GM21723 (cell line): Measurements from ENCODE around the gene TAS2R1.

Experiments used
- ATAC-seq: cut with Tn5 transposase; IDR thresholded peaks from one replicate; pipeline ENCODE4 v1.9.1; 2021; ENCODE audit warnings: mild to moderate bottlenecking, moderate library complexity; ENCODE audit not compliant: unreplicated experiment

TAS2R1 gene

DNA sequence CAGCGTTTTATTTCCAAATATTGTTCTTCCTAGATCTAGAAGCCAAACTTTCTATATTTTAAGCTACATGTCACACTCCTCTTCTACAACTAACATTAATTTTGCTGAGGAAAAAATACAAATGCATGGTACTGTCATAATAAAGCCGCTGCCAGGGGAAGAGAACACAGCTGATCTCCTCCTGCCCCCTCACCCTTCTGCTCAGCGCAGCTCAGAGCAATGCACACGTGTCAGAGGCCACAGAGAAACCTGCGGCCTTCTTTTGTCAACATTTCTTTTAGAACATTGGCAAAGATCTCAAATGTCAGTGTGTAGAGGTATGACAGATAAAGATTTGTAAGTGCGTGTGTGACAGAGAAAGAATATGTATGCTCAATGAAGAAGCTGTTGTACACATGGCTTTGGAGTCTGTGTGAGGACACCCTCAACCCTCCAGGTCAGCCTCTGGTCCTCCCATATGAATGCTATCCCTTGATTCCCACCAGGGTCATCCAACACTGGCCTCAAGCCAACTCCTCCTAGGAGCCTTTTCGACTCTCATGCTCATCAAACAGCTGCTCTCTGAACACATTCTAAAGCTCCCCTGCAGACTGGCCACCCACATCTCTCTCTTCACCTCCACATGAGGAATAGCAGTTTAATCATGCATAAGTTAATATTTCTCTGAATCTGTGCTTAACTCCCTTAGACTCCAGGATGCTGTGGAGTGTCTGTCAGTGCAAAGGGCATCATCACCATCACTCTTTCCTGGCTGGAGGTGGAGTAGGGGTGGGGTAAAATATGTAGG, 40.9 kb downstream of the TAS2R1 start:
- no peak for ATAC-seq

DNA sequence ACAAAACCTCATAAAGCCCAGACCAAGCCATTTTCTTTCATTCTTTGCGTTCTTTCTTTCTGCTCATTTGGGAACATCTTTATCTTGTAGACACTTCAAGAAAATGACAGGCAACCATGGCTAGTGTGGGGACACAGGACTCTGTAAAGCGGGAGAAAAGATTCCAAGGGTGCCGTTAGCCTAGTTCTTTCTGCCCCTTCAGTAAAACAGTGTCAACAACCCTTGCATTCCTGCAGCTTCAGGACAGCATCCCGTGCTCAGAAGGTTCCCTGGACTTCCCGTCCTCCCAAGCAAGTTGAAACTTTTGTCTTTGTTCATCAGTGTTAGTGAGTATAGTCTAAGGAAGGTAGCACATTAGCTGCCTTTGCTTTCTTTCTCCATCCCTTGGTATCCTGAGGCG, 41.9 kb downstream of the TAS2R1 start:
- ATAC-seq: no peak

DNA sequence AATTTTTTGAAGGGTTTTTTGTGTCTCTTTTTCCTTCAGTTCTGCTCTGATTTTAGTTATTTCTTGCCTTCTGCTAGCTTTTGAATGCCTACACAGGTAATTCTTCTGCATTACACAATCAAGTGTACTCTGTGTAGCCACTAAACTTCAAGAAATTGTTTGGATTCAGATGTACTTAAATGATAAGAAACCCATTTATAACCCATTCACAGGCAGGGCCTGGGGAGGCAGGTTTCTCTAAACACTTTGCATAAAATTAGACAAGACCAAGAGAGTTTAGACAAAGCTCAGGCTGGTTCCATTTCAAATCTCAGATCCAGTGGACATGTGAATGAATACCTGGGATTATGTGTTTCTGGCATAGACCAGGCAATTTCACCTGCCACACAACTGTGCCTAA, 43.0 kb downstream of the TAS2R1 start:
- no peak for ATAC-seq

- no peak for ATAC-seq
These were observed 47.7 kb downstream of the TAS2R1 start for GRCh38 chr5:9582406-9582805.
